ENCODE results near the gene VPS25. TPM values are rescaled to one million over a fixed set of nuclear protein-coding genes. Genes with fewer than 3 reads are reported as not detected.

The VPS25 gene
- total and polyA plus RNA-seq, 9 of the 15 experiments (the other 6 are each of a cell fraction or from before 2014, with no cell fraction given) = 123 to 352 (median 180) TPM

GRCh38 chr17:42798383-42799380 is 25.4 kb downstream of the VPS25 start, which contains the start of the genes CNTD1 and COA3 (continued):
- TF ChIP-seq RERE (CRISPR knock-in tag; IDR thresholded peaks at IDR 0.05; ENCODE audit: borderline replicate concordance) = no peak
- no peak for TF ChIP-seq MAFK (IDR thresholded peaks at IDR 0.05; ENCODE audit: low read length)
- no peak for TF ChIP-seq POLR3G (IDR thresholded peaks at IDR 0.05; ENCODE audit: extremely low read depth, insufficient read length, insufficient replicate concordance)
- TF ChIP-seq ZNF232 (CRISPR knock-in tag; IDR thresholded peaks at IDR 0.05) = no peak
- peak; percentile 81 for TF ChIP-seq CREM (IDR thresholded peaks at IDR 0.05; ENCODE audit: low read depth)
- no peak for TF ChIP-seq TBL1XR1 (IDR thresholded peaks at IDR 0.05; ENCODE audit: low read length in 2 of 2)
- no peak for TF ChIP-seq NELFE (IDR thresholded peaks at IDR 0.05; ENCODE audit: insufficient read depth, insufficient read length)
- TF ChIP-seq PRPF4 (IDR thresholded peaks at IDR 0.05; ENCODE audit: insufficient read depth, low read depth, low read length, poor library complexity, severe bottlenecking) = no peak
- TF ChIP-seq NUFIP1 (IDR thresholded peaks at IDR 0.05; ENCODE audit: partially characterized antibody) = no peak
- no peak for TF ChIP-seq CEBPZ (IDR thresholded peaks at IDR 0.05; ENCODE audit: borderline replicate concordance, low read depth, low read length)
- no peak for TF ChIP-seq ZNF146 (CRISPR knock-in tag; IDR thresholded peaks at IDR 0.05; ENCODE audit: unreplicated experiment)
- no peak for TF ChIP-seq HLTF (IDR thresholded peaks at IDR 0.05)
- no peak for TF ChIP-seq TOE1 (IDR thresholded peaks at IDR 0.05; ENCODE audit: borderline replicate concordance)
- TF ChIP-seq TOE1 (CRISPR knock-in tag; IDR thresholded peaks at IDR 0.05; ENCODE audit: borderline replicate concordance, low read depth) = no peak
- no peak for TF ChIP-seq E2F8 (IDR thresholded peaks at IDR 0.05; ENCODE audit: low read depth, partially characterized antibody)
